ENCODE results near the gene NR1H3.
A peak's percentile ranks its signal among the peaks of the same experiment; 100 is the strongest.

The NR1H3 gene

GRCh38 chr11:47253660-47254059, 4.1 kb upstream of the NR1H3 start:
- peaks cover 5% of the 10 kb centered on the region for H3K4me1 ChIP-seq (ENCODE audit: insufficient read depth, poor library complexity, severe bottlenecking)
- no peak for DNase-seq (ENCODE audit: low spot score)
- H3K9me3 ChIP-seq (ENCODE audit: severe bottlenecking), result no peaks in the 10 kb centered on the region
- no peaks in the 10 kb centered on the region for H3K27me3 ChIP-seq (ENCODE audit: insufficient read depth, poor library complexity, severe bottlenecking)
- TF ChIP-seq CTCF (IDR thresholded peaks at IDR 0.05; ENCODE audit: poor library complexity, severe bottlenecking), result no peak
- H3K4me3 ChIP-seq (ENCODE audit: severe bottlenecking), result no peak overlapping the region
- ATAC-seq (ENCODE audit: low read depth), result no peak
- no peak overlapping the region for H3K27ac ChIP-seq (ENCODE audit: poor library complexity, severe bottlenecking)
- H3K36me3 ChIP-seq (ENCODE audit: low read depth), result no peaks in the 10 kb centered on the region

- no peak overlapping the region for H3K4me3 ChIP-seq (ENCODE audit: severe bottlenecking)
- no peak for TF ChIP-seq CTCF (IDR thresholded peaks at IDR 0.05; ENCODE audit: poor library complexity, severe bottlenecking)
- H3K36me3 ChIP-seq (ENCODE audit: low read depth), result no peaks in the 10 kb centered on the region
- H3K9me3 ChIP-seq (ENCODE audit: severe bottlenecking), result no peaks in the 10 kb centered on the region
- no peak overlapping the region for H3K27ac ChIP-seq (ENCODE audit: poor library complexity, severe bottlenecking)
- H3K27me3 ChIP-seq (ENCODE audit: insufficient read depth, poor library complexity, severe bottlenecking), result no peaks in the 10 kb centered on the region
- DNase-seq (ENCODE audit: low spot score) (no peak), ATAC-seq (ENCODE audit: low read depth) (no peak)
- H3K4me1 ChIP-seq (ENCODE audit: insufficient read depth, poor library complexity, severe bottlenecking), result peaks cover 5% of the 10 kb centered on the region
These were observed 3.4 kb upstream of the NR1H3 start for GRCh38 chr11:47254386-47254785.

- TF ChIP-seq CTCF (IDR thresholded peaks at IDR 0.05; ENCODE audit: poor library complexity, severe bottlenecking), result no peak
- Histone ChIP-seq H3K4me1 (ENCODE audit: insufficient read depth, poor library complexity, severe bottlenecking) (peaks cover 5% of the 10 kb centered on the region), H3K36me3 (ENCODE audit: low read depth) (no peaks in the 10 kb centered on the region), H3K27ac (ENCODE audit: poor library complexity, severe bottlenecking) (no peak overlapping the region), H3K4me3 (ENCODE audit: severe bottlenecking) (no peak overlapping the region), H3K9me3 (ENCODE audit: severe bottlenecking) (no peaks in the 10 kb centered on the region), H3K27me3 (ENCODE audit: insufficient read depth, poor library complexity, severe bottlenecking) (no peaks in the 10 kb centered on the region)
- ATAC-seq (ENCODE audit: low read depth), result no peak
- no peak for DNase-seq (ENCODE audit: low spot score)
These were observed 1.4 kb upstream of the NR1H3 start for GRCh38 chr11:47256374-47256773.

GRCh38 chr11:47257177-47257516, 649 bp upstream of the NR1H3 start:
- no peak; the same call in 2 of the 3 replicates for ATAC-seq (ENCODE audit: low read depth)
- Histone ChIP-seq H3K4me1 (ENCODE audit: insufficient read depth, poor library complexity, severe bottlenecking) (peaks cover 5% of the 10 kb centered on the region), H3K27ac (ENCODE audit: poor library complexity, severe bottlenecking) (peak overlapping the region; percentile 24), H3K27me3 (ENCODE audit: insufficient read depth, poor library complexity, severe bottlenecking) (no peaks in the 10 kb centered on the region), H3K4me3 (ENCODE audit: severe bottlenecking) (no peak overlapping the region), H3K9me3 (ENCODE audit: severe bottlenecking) (no peaks in the 10 kb centered on the region), H3K36me3 (ENCODE audit: low read depth) (no peaks in the 10 kb centered on the region)
- TF ChIP-seq CTCF (IDR thresholded peaks at IDR 0.05; ENCODE audit: poor library complexity, severe bottlenecking), result no peak
- DNase-seq (ENCODE audit: low spot score), result no peak

- no peaks in the 10 kb centered on the region for H3K9me3 ChIP-seq (ENCODE audit: severe bottlenecking)
- H3K4me3 ChIP-seq (ENCODE audit: severe bottlenecking), result no peak overlapping the region
- H3K4me1 ChIP-seq (ENCODE audit: insufficient read depth, poor library complexity, severe bottlenecking), result peaks cover 5% of the 10 kb centered on the region
- no peak for TF ChIP-seq CTCF (IDR thresholded peaks at IDR 0.05; ENCODE audit: poor library complexity, severe bottlenecking)
- DNase-seq (ENCODE audit: low spot score) (no peak), ATAC-seq (ENCODE audit: low read depth) (no peak)
- no peaks in the 10 kb centered on the region for H3K36me3 ChIP-seq (ENCODE audit: low read depth)
- H3K27ac ChIP-seq (ENCODE audit: poor library complexity, severe bottlenecking), result peak overlapping the region; percentile 24
- no peaks in the 10 kb centered on the region for H3K27me3 ChIP-seq (ENCODE audit: insufficient read depth, poor library complexity, severe bottlenecking)
These were observed 614 bp downstream of the NR1H3 start for GRCh38 chr11:47258317-47258902.
